Measurements from ENCODE around the gene G6PC2. TPM values are rescaled to one million over a fixed set of nuclear protein-coding genes. Genes with fewer than 3 reads are reported as not detected.

G6PC2 gene
- polyA plus RNA-seq, 1 donor from 2014 or later = not detected

- Histone ChIP-seq H3K36me3 (ENCODE audit: insufficient read depth, low read length) (no peaks in the 10 kb centered on the region), H4K20me1 (ENCODE audit: insufficient read depth) (no peaks in the 10 kb centered on the region), H3K9me2 (ENCODE audit: insufficient read depth, low read length) (no peaks in the 10 kb centered on the region), H2AFZ (ENCODE audit: low read depth, low read length) (no peak overlapping the region), H3K79me2 (replicated peaks; ENCODE audit: insufficient read depth, low read length) (no peaks in the 10 kb centered on the region), H3K27ac (ENCODE audit: low read length) (no peak overlapping the region), H3F3A (ENCODE audit: insufficient read depth, low read length, poor library complexity, severe bottlenecking) (no peaks in the 10 kb centered on the region), H3K9me3 (ENCODE audit: low read length) (peaks cover 6% of the 10 kb centered on the region), H3K9ac (ENCODE audit: low read length) (no peak overlapping the region), H3K27me3 (ENCODE audit: insufficient read depth, low read depth, low read length) (no peaks in the 10 kb centered on the region), H3K4me3 (ENCODE audit: low read length) (no peak overlapping the region), H3K4me2 (ENCODE audit: low read length) (no peak overlapping the region)
- TF ChIP-seq RAD21 (conservative IDR thresholded peaks at IDR 0.05) = no peak
- no peak for TF ChIP-seq EZH2 (IDR thresholded peaks at IDR 0.05; ENCODE audit: borderline replicate concordance, insufficient read depth, low read length, poor library complexity, severe bottlenecking)
- no peak for TF ChIP-seq MXI1 (conservative IDR thresholded peaks at IDR 0.05; ENCODE audit: poor library complexity, severe bottlenecking)
- TF ChIP-seq SMC3 (conservative IDR thresholded peaks at IDR 0.05; ENCODE audit: poor library complexity) = no peak
- no peak for TF ChIP-seq TAF1 (IDR thresholded peaks at IDR 0.05; ENCODE audit: low read depth)
- no peak for TF ChIP-seq POLR2AphosphoS5 (IDR thresholded peaks at IDR 0.05)
- TF ChIP-seq, protein P1, sequence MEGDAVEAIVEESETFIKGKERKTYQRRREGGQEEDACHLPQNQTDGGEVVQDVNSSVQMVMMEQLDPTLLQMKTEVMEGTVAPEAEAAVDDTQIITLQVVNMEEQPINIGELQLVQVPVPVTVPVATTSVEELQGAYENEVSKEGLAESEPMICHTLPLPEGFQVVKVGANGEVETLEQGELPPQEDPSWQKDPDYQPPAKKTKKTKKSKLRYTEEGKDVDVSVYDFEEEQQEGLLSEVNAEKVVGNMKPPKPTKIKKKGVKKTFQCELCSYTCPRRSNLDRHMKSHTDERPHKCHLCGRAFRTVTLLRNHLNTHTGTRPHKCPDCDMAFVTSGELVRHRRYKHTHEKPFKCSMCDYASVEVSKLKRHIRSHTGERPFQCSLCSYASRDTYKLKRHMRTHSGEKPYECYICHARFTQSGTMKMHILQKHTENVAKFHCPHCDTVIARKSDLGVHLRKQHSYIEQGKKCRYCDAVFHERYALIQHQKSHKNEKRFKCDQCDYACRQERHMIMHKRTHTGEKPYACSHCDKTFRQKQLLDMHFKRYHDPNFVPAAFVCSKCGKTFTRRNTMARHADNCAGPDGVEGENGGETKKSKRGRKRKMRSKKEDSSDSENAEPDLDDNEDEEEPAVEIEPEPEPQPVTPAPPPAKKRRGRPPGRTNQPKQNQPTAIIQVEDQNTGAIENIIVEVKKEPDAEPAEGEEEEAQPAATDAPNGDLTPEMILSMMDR (IDR thresholded peaks at IDR 0.05; ENCODE audit: poor library complexity, severe bottlenecking) = no peak
- no peak for TF ChIP-seq EP300 (conservative IDR thresholded peaks at IDR 0.05; ENCODE audit: poor library complexity, severe bottlenecking)
- no peak for TF ChIP-seq REST (IDR thresholded peaks at IDR 0.05; ENCODE audit: borderline replicate concordance)
Observed at GRCh38 chr2:168948621-168949212, 47.6 kb downstream of the G6PC2 start.

DNA sequence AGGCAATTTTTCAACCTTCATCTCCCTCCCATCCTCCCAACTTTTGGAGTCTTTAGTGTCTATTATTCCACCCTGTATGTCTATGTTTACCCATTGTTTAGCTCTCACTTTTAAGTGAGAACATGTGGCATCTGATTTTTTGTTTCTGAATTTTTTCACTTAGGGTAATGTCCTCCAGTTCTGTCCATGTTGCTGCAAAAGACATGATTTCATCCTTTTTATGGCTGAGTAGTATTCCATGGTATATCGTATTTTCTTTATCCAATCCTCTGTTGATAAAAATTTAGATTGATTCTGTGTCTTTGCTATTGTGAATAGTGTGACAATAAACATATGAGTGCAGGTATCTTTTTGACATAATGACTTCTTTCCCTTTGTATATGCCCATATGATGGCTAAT lies 48.2 kb downstream of the G6PC2 start:
- H3K9me2 ChIP-seq (ENCODE audit: insufficient read depth, low read length) = no peaks in the 10 kb centered on the region
- no peak overlapping the region for H3K9ac ChIP-seq (ENCODE audit: low read length)
- no peaks in the 10 kb centered on the region for H3F3A ChIP-seq (ENCODE audit: insufficient read depth, low read length, poor library complexity, severe bottlenecking)
- H3K79me2 ChIP-seq (replicated peaks; ENCODE audit: insufficient read depth, low read length) = no peaks in the 10 kb centered on the region
- no peaks in the 10 kb centered on the region for H3K27me3 ChIP-seq (ENCODE audit: insufficient read depth, low read depth, low read length)
- H4K20me1 ChIP-seq (ENCODE audit: insufficient read depth) = no peaks in the 10 kb centered on the region
- TF ChIP-seq EZH2 (IDR thresholded peaks at IDR 0.05; ENCODE audit: borderline replicate concordance, insufficient read depth, low read length, poor library complexity, severe bottlenecking) (no peak), POLR2AphosphoS5 (IDR thresholded peaks at IDR 0.05) (no peak), MXI1 (conservative IDR thresholded peaks at IDR 0.05; ENCODE audit: poor library complexity, severe bottlenecking) (no peak), EP300 (conservative IDR thresholded peaks at IDR 0.05; ENCODE audit: poor library complexity, severe bottlenecking) (no peak), TAF1 (IDR thresholded peaks at IDR 0.05; ENCODE audit: low read depth) (no peak), REST (IDR thresholded peaks at IDR 0.05; ENCODE audit: borderline replicate concordance) (no peak), RAD21 (conservative IDR thresholded peaks at IDR 0.05) (no peak), SMC3 (conservative IDR thresholded peaks at IDR 0.05; ENCODE audit: poor library complexity) (no peak)
- TF ChIP-seq, protein P1 (IDR thresholded peaks at IDR 0.05; ENCODE audit: poor library complexity, severe bottlenecking) = no peak
- H3K27ac ChIP-seq (ENCODE audit: low read length) = no peak overlapping the region
- no peak overlapping the region for H2AFZ ChIP-seq (ENCODE audit: low read depth, low read length)
- H3K36me3 ChIP-seq (ENCODE audit: insufficient read depth, low read length) = no peaks in the 10 kb centered on the region
- no peak overlapping the region for H3K4me3 ChIP-seq (ENCODE audit: low read length)
- H3K9me3 ChIP-seq (ENCODE audit: low read length) = peaks cover 6% of the 10 kb centered on the region
- no peak overlapping the region for H3K4me2 ChIP-seq (ENCODE audit: low read length)
